IMR-90 (cell line): ENCODE measurements around the gene TAOK1. TPM values are rescaled to one million over a fixed set of nuclear protein-coding genes. Genes with fewer than 3 reads are reported as not detected.

Experiments
- ATAC-seq: fragments of 200-7000 bp; cut with Tn5 transposase; 2 replicates; pipeline ENCODE4 v1.9.1; 2020; ENCODE audit warnings: low read depth, mild to moderate bottlenecking, moderate library complexity
- BruUV-seq: library from RNA; stranded (reverse); fragments of 400-500 nt; replicated peaks from 2 replicates; lab custom pipeline; 2021; lab: Mats Ljungman, UMichigan
- CTCF ChIA-PET: fragments of 300-600 bp; formaldehyde crosslinking; extraction: SDS; loops from one replicate; lab custom pipeline; 2021; ENCODE audit warnings: antibody characterized with exemption; lab: Yijun Ruan, JAX
- POLR2A ChIA-PET: fragments of 300-600 bp; sonication (Branson Sonifier 250); formaldehyde crosslinking; loops from one replicate; lab custom pipeline; 2022; ENCODE audit warnings: antibody characterized with exemption; ENCODE audit not compliant: unreplicated experiment; lab: Charles Lee
- DNase-seq: peaks from one replicate; pipeline ENCODE4 v3.0.0; 2013
- H2AFZ ChIP-seq: replicated peaks from 2 replicates; pipeline ENCODE3; 2013; ENCODE audit warnings: low read length, mild to moderate bottlenecking; ENCODE audit not compliant: poor library complexity
- H2AK5ac ChIP-seq: 2 replicates; pipeline ENCODE4 v1.6.1; 2013; ENCODE audit warnings: low read depth, low read length, inconsistent platforms
- H2AK9ac ChIP-seq: replicated peaks from 2 replicates; pipeline ENCODE3; 2013; ENCODE audit warnings: mild to moderate bottlenecking, low read depth, low read length, moderate library complexity; ENCODE audit not compliant: poor library complexity
- H2BK120ac ChIP-seq: 2 replicates; pipeline ENCODE4 v1.6.1; 2013; ENCODE audit warnings: low read depth, low read length, inconsistent platforms
- H2BK15ac ChIP-seq: 3 replicates; pipeline ENCODE4 v1.6.1; 2013; ENCODE audit warnings: low read depth, low read length, inconsistent platforms
- H2BK20ac ChIP-seq: 2 replicates; pipeline ENCODE4 v1.6.1; 2013; ENCODE audit warnings: low read depth, mild to moderate bottlenecking, inconsistent platforms, low read length, moderate library complexity
- H2BK5ac ChIP-seq: 2 replicates; pipeline ENCODE4 v1.6.1; 2013; ENCODE audit warnings: mild to moderate bottlenecking, low read depth, low read length, inconsistent platforms; ENCODE audit not compliant: poor library complexity, severe bottlenecking
- H3K14ac ChIP-seq: replicated peaks from 2 replicates; pipeline ENCODE4 v1.6.1; 2013; ENCODE audit warnings: low read depth, low read length, inconsistent platforms
- H3K18ac ChIP-seq: 2 replicates; pipeline ENCODE4 v1.6.1; 2013; ENCODE audit warnings: low read depth, low read length, control low read depth
- H3K23ac ChIP-seq: 2 replicates; pipeline ENCODE4 v1.6.1; 2013; ENCODE audit warnings: low read depth, low read length, inconsistent platforms
- H3K27ac ChIP-seq: 2 replicates; pipeline ENCODE4 v1.5.1; 2013; ENCODE audit warnings: mild to moderate bottlenecking, control low read depth, low read length; ENCODE audit not compliant: insufficient read depth
- H3K27me3 ChIP-seq: 2 replicates; pipeline ENCODE4 v1.6.1; 2013; ENCODE audit warnings: low read length; ENCODE audit not compliant: control insufficient read depth, insufficient read depth
- H3K36me3 ChIP-seq: 2 replicates; pipeline ENCODE4 v1.6.1; 2013; ENCODE audit warnings: low read length, mixed read lengths; ENCODE audit not compliant: control insufficient read depth, insufficient read depth
- H3K4ac ChIP-seq: 2 replicates; pipeline ENCODE4 v1.6.1; 2013; ENCODE audit warnings: low read depth, low read length, inconsistent platforms
- H3K4me1 ChIP-seq: 2 replicates; pipeline ENCODE4 v1.6.1; 2013; ENCODE audit warnings: low read length, mixed read lengths; ENCODE audit not compliant: control insufficient read depth, insufficient read depth
- H3K4me2 ChIP-seq: 2 replicates; pipeline ENCODE4 v1.6.1; 2013; ENCODE audit warnings: low read depth, mild to moderate bottlenecking, control low read depth, low read length, moderate library complexity
- H3K4me3 ChIP-seq: 2 replicates; pipeline ENCODE4 v1.5.1; 2013; ENCODE audit warnings: low read depth, mild to moderate bottlenecking, control low read depth, low read length, moderate library complexity; ENCODE audit not compliant: insufficient read depth
- H3K56ac ChIP-seq: 2 replicates; pipeline ENCODE4 v1.6.1; 2013; ENCODE audit warnings: low read length, inconsistent platforms; ENCODE audit not compliant: insufficient read depth; ENCODE audit errors: extremely low read depth
- H3K79me1 ChIP-seq, 2 experiments: 2 replicates each; pipeline ENCODE4 v1.6.1; 2013; ENCODE audit warnings: low read length in 2 of 2, inconsistent platforms in 1 of 2, low read depth in 1 of 2
- H3K9ac ChIP-seq: 2 replicates; pipeline ENCODE4 v1.6.1; 2013; ENCODE audit warnings: low read depth, low read length, control low read depth
- H3K9me1 ChIP-seq: 2 replicates; pipeline ENCODE4 v1.6.1; 2013; ENCODE audit warnings: low read length, inconsistent platforms; ENCODE audit not compliant: insufficient read depth
- H3K9me3 ChIP-seq: 2 replicates; pipeline ENCODE4 v1.6.1; 2013; ENCODE audit warnings: low read length; ENCODE audit not compliant: control insufficient read depth, insufficient read depth
- H4K20me1 ChIP-seq: 2 replicates; pipeline ENCODE4 v1.6.1; 2013; ENCODE audit warnings: low read length, inconsistent platforms; ENCODE audit not compliant: insufficient read depth
- H4K5ac ChIP-seq: 2 replicates; pipeline ENCODE4 v1.6.1; 2013; ENCODE audit warnings: mild to moderate bottlenecking, low read depth, low read length, control low read depth
- H4K8ac ChIP-seq, 2 experiments: 2 replicates each; pipeline ENCODE4 v1.6.1; 2013; ENCODE audit warnings: low read depth in 2 of 2, low read length in 2 of 2, control low read depth in 1 of 2, inconsistent platforms in 1 of 2
- H4K91ac ChIP-seq: 2 replicates; pipeline ENCODE4 v1.6.1; 2013; ENCODE audit warnings: low read depth, low read length, inconsistent platforms; ENCODE audit not compliant: insufficient read depth
- MAFK ChIP-seq: IDR thresholded peaks from 2 replicates; pipeline ENCODE4 v1.6.1; 2012; ENCODE audit warnings: low read depth, low read length, improper control_type of control experiment
- MAZ ChIP-seq: IDR thresholded peaks from 2 replicates; pipeline ENCODE4 v1.6.1; 2012; ENCODE audit warnings: low read depth, mild to moderate bottlenecking, low read length, improper control_type of control experiment, moderate library complexity, borderline replicate concordance
- RCOR1 ChIP-seq: IDR thresholded peaks from 2 replicates; pipeline ENCODE4 v1.6.1; 2012; ENCODE audit warnings: mild to moderate bottlenecking, low read length, improper control_type of control experiment; ENCODE audit not compliant: insufficient replicate concordance
- WGBS, 2 experiments: methylation state at CpG; one replicate each; pipeline versions ENCODE4 v1.1.5 to v1.1.7; 2013; ENCODE audit warnings: missing lambda C conversion rate in 2 of 2; ENCODE audit not compliant: insufficient read length in 1 of 2; ENCODE audit errors: extremely low coverage in 2 of 2; 5-methylcytosine and 5-hydroxymethylcytosine counted together
- dilution Hi-C: fragments of 300-500 bp; cut with HindIII; formaldehyde crosslinking; loops from one replicate; pipeline ENCODE4 v1.14.3; 2018; ENCODE audit warnings: low sequenced_read_pairs; ENCODE audit not compliant: unreplicated experiment
- in situ Hi-C: fragments of 300-500 bp; cut with MboI; formaldehyde crosslinking; loops from 3 replicates; pipeline ENCODE4 v1.14.3; 2019; ENCODE audit warnings: low sequenced_read_pairs, inconsistent platforms, mixed read lengths
- intact Hi-C: fragments of 100-400 bp; cut with micrococcal nuclease; formaldehyde crosslinking; loops from 2 replicates; pipeline ENCODE4 v1.10.0; 2022
- polyA plus RNA-seq, 3 experiments: library from polyadenylated mRNA; depleted of rRNA; stranded (reverse); fragments of >200 nt; gene quantifications; 2 replicates each; pipeline ENCODE4 v1.2.3, GENCODE V29; 2012; ENCODE audit warnings: low replicate concordance in 1 of 3
- total RNA-seq: library from RNA; depleted of rRNA; stranded (reverse); fragments of >200 nt; gene quantifications from 2 replicates; pipeline ENCODE4 v1.2.3, GENCODE V29; 2012

TAOK1 gene
- total and polyA plus RNA-seq, 2 of the 4 experiments (the other 2 are of a cell fraction): 9.8 to 91.8 TPM

DNA sequence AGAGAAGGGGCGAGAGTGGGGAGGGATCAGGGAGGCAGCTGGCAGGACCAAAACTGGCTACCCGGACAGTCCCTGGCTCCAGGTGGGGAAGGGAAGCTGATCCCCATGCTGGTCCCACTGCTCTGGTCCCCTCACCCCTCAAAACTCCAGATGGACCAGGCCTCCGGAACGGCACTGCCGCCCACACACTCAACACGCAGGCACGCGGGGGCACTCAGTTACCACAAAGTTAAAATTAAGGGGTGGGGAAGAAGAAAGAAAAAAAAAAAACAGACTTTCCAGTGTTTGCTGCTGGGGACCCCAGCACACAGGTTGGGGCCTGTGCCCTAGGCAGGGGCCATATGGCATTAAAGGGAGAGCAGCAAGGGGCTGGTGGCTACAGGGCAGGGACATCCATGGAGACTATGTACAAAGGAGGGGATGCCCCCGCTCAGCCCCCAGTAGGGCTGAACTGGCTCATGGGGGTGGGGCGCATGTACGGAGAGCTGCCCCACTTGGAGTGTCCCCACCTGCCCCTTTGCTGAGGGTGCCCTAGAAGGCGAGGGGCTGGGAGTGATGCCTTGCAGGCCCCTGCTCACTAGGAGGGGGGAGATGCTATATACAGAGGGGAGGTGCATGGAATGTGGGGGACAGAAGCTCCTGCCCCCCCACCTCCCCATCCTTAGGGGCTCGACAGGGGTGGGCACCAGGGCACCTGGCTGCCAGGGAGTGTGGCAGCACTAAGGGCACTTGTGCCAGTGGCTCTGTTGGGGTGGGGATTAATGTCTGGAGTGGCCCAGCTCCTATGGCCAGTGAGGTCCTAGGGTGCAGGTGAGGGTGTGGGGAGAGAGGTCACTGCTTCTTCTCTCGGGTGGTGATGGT lies 183.9 kb downstream of the TAOK1 start (continued):
- TF ChIP-seq MAZ: no peak
- no peak for TF ChIP-seq MAFK

DNA sequence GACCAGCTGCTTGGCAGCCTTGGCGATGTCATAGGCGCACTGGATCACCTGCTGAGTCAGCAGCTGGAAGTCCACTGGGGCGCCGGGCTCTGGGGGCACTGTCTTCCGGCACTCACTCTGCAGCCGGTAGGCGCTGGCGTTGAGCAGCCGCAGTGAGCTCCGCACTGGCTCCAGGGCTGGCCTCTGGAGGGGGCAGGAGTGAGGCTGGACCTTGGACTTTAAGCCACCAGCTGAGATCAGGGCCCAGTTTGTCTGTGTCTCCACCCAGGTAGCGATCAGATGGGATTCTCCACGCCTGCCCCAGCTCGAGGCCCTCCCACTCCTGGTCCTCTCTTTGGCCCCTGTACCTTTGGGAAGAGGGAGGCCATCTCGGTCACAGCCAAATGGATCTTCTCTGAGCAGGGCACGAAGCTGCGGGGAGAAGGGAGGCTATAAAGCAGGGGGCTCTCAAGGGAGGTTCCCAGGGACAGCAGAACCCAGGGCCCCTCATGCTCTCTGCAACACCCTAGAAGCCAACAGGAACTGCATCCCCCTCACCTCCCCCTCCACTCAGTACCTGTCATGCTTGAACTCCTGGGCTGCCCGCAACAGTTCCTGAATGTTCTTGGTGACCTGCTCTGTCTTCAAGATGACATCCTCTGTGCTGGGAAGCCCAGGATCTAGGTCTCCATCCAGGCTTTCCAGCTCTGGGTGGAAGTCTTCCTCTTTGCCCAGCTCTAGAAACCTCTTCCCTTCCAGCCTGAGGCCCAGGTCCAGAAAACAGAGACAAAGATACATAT lies 184.8 kb downstream of the TAOK1 start:
- no peak for DNase-seq
- ChIA-PET CTCF (interaction anchor here (1.2 to 2.4 kb wide), 2 partner anchors 16 to 205 kb away, joined by 3 to 7 read pairs; no protein-coding TSS in a partner anchor), POLR2A (interaction anchor here (0.6 kb wide), 1 partner anchor 11 kb away, joined by 3 read pairs; no protein-coding TSS in a partner anchor)
- H4K20me1 ChIP-seq: no peaks in the 10 kb centered on the region; the same call in none of the 2 replicates
- dilution Hi-C loops: no loop called here
- H3K27ac ChIP-seq: no peak overlapping the region
- H2AFZ ChIP-seq: no peak overlapping the region
- no peak overlapping the region for H3K9ac ChIP-seq
- H4K91ac ChIP-seq: no peak overlapping the region
- 94% methylated on average over 5 of the region's 17 CpGs; no CpG with 5 or more reads in 1 of the 2 experiments for WGBS, 2 experiments
- H3K9me3 ChIP-seq: no peaks in the 10 kb centered on the region
- H2BK20ac ChIP-seq: no peak overlapping the region
- H3K36me3 ChIP-seq: peaks cover 64% of the 10 kb centered on the region
- no peak overlapping the region for H3K14ac ChIP-seq
- in situ Hi-C loops: no loop called here
- H3K9me1 ChIP-seq: no peaks in the 10 kb centered on the region; the same call in 1 of the 2 replicates
- H3K56ac ChIP-seq: no peak overlapping the region
- intact Hi-C loops: no loop called here
- ATAC-seq: no peak
- BruUV-seq: no TSS peak
- TF ChIP-seq MAFK: peak; percentile 66
- TF ChIP-seq RCOR1: no peak
- no peak overlapping the region for H3K4ac ChIP-seq
- H2BK5ac ChIP-seq: no peak overlapping the region
- H4K5ac ChIP-seq: no peak overlapping the region
- H2BK120ac ChIP-seq: no peak overlapping the region
- no peaks in the 10 kb centered on the region for H3K27me3 ChIP-seq
- H3K4me1 ChIP-seq: peaks cover 8% of the 10 kb centered on the region; the same call in 1 of the 2 replicates
- H2AK5ac ChIP-seq: no peak overlapping the region
- peak overlapping the region; percentile 52 for H2AK9ac ChIP-seq
- no peak overlapping the region for H3K23ac ChIP-seq
- peaks cover 3 to 36% of the 10 kb centered on the region in 2 experiments for H3K79me1 ChIP-seq
- no peak overlapping the region for H2BK15ac ChIP-seq
- no peak overlapping the region for H3K4me3 ChIP-seq
- H4K8ac ChIP-seq: no peak overlapping the region
- no peak overlapping the region for H3K4me2 ChIP-seq
- no peak overlapping the region for H3K18ac ChIP-seq
